A549 (cell line): ENCODE measurements around the gene DGLUCY. TPM values are rescaled to one million over a fixed set of nuclear protein-coding genes. Genes with fewer than 3 reads are reported as not detected.
A peak's percentile ranks its signal among the peaks of the same experiment; 100 is the strongest.

Experiments
- ATAC-seq, 2 experiments: fragments of 200-7000 bp in 1 of 2; fragments of >200 bp in 1 of 2; cut with Nextera tagmentation in 1 of 2; cut with Tn5 transposase in 1 of 2; 3 replicates each; pipeline versions ENCODE4 v1.8.0 to v1.9.1; 2018 to 2020; ENCODE audit warnings: mild to moderate bottlenecking in 1 of 2, moderate library complexity in 1 of 2
- CTCF ChIA-PET: fragments of 300-600 bp; sonication (Branson Sonifier 250); formaldehyde crosslinking; extraction: SDS; loops from one replicate; lab custom pipeline; 2021; ENCODE audit warnings: antibody characterized with exemption, inconsistent platforms; lab: Yijun Ruan, JAX
- POLR2A ChIA-PET: fragments of 350-600 bp; formaldehyde crosslinking; extraction: SDS; loops from one replicate; lab custom pipeline; 2021; ENCODE audit warnings: antibody characterized with exemption, inconsistent platforms; lab: Yijun Ruan, JAX
- DNase-seq, 2 experiments: peaks; one replicate each; pipeline versions ENCODE4 v3.0.0 to v3.0.0-alpha.2; 2011 to 2016; ENCODE audit warnings: low read depth in 1 of 2, low spot score in 1 of 2
- FAIRE-seq: peaks from 2 replicates; lab custom pipeline; 2011; peaks lifted over from hg19 to GRCh38; lab: Jason Lieb, UNC
- H3K27ac ChIP-seq, 2 experiments: fragments of >200 bp; sonication (Bioruptor Twin); formaldehyde crosslinking; 3 replicates each; pipeline ENCODE4 v1.5.1; 2016 to 2017
- H3K4me1 ChIP-seq: fragments of >200 bp; sonication (Bioruptor Twin); formaldehyde crosslinking; 3 replicates; pipeline ENCODE4 v1.6.1; 2016
- H3K4me2 ChIP-seq: fragments of >200 bp; sonication (Bioruptor Twin); formaldehyde crosslinking; 3 replicates; pipeline ENCODE4 v1.6.1; 2016
- H3K4me3 ChIP-seq: fragments of >200 bp; sonication (Bioruptor Twin); formaldehyde crosslinking; 3 replicates; pipeline ENCODE4 v1.5.1; 2016
- H3K9me3 ChIP-seq: fragments of >200 bp; sonication (Bioruptor Twin); formaldehyde crosslinking; 3 replicates; pipeline ENCODE4 v1.6.1; 2016
- CBX2 ChIP-seq: fragments of 200-600 bp; sonication (generic); IDR thresholded peaks from 2 replicates; pipeline ENCODE4 v1.6.1; 2016; ENCODE audit warnings: low read depth, mild to moderate bottlenecking, borderline replicate concordance
- CEBPB ChIP-seq, 2 experiments: fragments of >200 bp in 1 of 2; sonication (Bioruptor Twin) in 1 of 2; formaldehyde crosslinking in 1 of 2; IDR thresholded peaks; 2 replicates each; pipeline ENCODE4 v1.6.1; 2012 to 2016
- EHF ChIP-seq: fragments of 250-450 bp; sonication (Bioruptor Pico); IDR thresholded peaks from 2 replicates; pipeline ENCODE4 v1.5.0; 2020; ENCODE audit warnings: mild to moderate bottlenecking
- EHMT2 ChIP-seq: fragments of 200-600 bp; sonication (generic); IDR thresholded peaks from 2 replicates; pipeline ENCODE4 v1.6.1; 2016; ENCODE audit warnings: antibody characterized with exemption, low read depth, mild to moderate bottlenecking, moderate library complexity
- EP300 ChIP-seq, 2 experiments: fragments of >200 bp; sonication (Bioruptor Twin); formaldehyde crosslinking; IDR thresholded peaks; 2 replicates in 1 of 2; 3 replicates in 1 of 2; pipeline ENCODE4 v1.6.1; 2016 to 2017
- FOSB ChIP-seq: fragments of 250-450 bp; sonication (Bioruptor Pico); IDR thresholded peaks from 2 replicates; pipeline ENCODE4 v1.5.0; 2020; ENCODE audit warnings: mild to moderate bottlenecking, moderate library complexity
- FOSL2 ChIP-seq, 2 experiments: fragments of 450-650 bp in 1 of 2; fragments of >200 bp in 1 of 2; sonication (Bioruptor Twin) in 1 of 2; formaldehyde crosslinking; IDR thresholded peaks; 2 replicates each; pipeline versions ENCODE4 v1.5.0 to v1.6.1; 2016 to 2020; ENCODE audit warnings: mild to moderate bottlenecking in 1 of 2, moderate library complexity in 1 of 2
- FOXS1 ChIP-seq: fragments of 250-450 bp; sonication (Bioruptor Pico); IDR thresholded peaks from 2 replicates; pipeline ENCODE4 v1.5.0; 2020; ENCODE audit warnings: mild to moderate bottlenecking, moderate library complexity
- GATA3 ChIP-seq: IDR thresholded peaks from 2 replicates; pipeline ENCODE4 v1.6.1; 2012; ENCODE audit warnings: borderline replicate concordance
- HDAC2 ChIP-seq: fragments of 200-600 bp; sonication (generic); IDR thresholded peaks from 2 replicates; pipeline ENCODE4 v1.6.1; 2016
- HOXB13 ChIP-seq: fragments of 250-450 bp; sonication (Bioruptor Pico); IDR thresholded peaks from 2 replicates; pipeline ENCODE4 v1.5.0; 2020; ENCODE audit warnings: low read depth, mild to moderate bottlenecking, moderate library complexity
- HOXB5 ChIP-seq: fragments of 250-450 bp; sonication (Bioruptor Pico); IDR thresholded peaks from 2 replicates; pipeline ENCODE4 v1.5.0; 2020; ENCODE audit warnings: mild to moderate bottlenecking, moderate library complexity
- JUN ChIP-seq, 2 experiments: fragments of >200 bp; sonication (Bioruptor Twin); formaldehyde crosslinking; IDR thresholded peaks; 2 replicates in 1 of 2; 3 replicates in 1 of 2; pipeline ENCODE4 v1.6.1; 2016 to 2017
- JUNB ChIP-seq: fragments of >200 bp; sonication (Bioruptor Twin); formaldehyde crosslinking; IDR thresholded peaks from 2 replicates; pipeline ENCODE4 v1.6.1; 2016
- MAFK ChIP-seq: fragments of 450-650 bp; IDR thresholded peaks from 2 replicates; pipeline ENCODE4 v1.6.1; 2014; ENCODE audit not compliant: partially characterized antibody
- POLR2AphosphoS2 ChIP-seq: conservative IDR thresholded peaks from 2 replicates; pipeline ENCODE4 v1.6.1; 2012; ENCODE audit warnings: low read length, improper control_type of control experiment, inconsistent platforms
- RARB ChIP-seq: fragments of 250-450 bp; sonication (Bioruptor Pico); IDR thresholded peaks from 2 replicates; pipeline ENCODE4 v1.8.0; 2021; ENCODE audit warnings: mild to moderate bottlenecking, moderate library complexity
- RFX5 ChIP-seq: fragments of 450-650 bp; IDR thresholded peaks from 2 replicates; pipeline ENCODE4 v1.7.1; 2014; ENCODE audit warnings: antibody characterized with exemption, mild to moderate bottlenecking, moderate library complexity
- SMC3 ChIP-seq: fragments of >200 bp; sonication (Bioruptor Twin); formaldehyde crosslinking; IDR thresholded peaks from 3 replicates; pipeline ENCODE4 v1.6.1; 2018; ENCODE audit warnings: inconsistent platforms
- SREBF2 ChIP-seq: fragments of 450-650 bp; IDR thresholded peaks from 2 replicates; pipeline ENCODE4 v1.6.1; 2014; ENCODE audit warnings: mild to moderate bottlenecking, moderate library complexity
- TFCP2L1 ChIP-seq: fragments of 250-450 bp; sonication (Bioruptor Pico); IDR thresholded peaks from 2 replicates; pipeline ENCODE4 v1.5.0; 2021; ENCODE audit warnings: mild to moderate bottlenecking
- ZSCAN20 ChIP-seq: fragments of 250-450 bp; sonication (Bioruptor Pico); IDR thresholded peaks from 2 replicates; pipeline ENCODE4 v1.8.0; 2022; ENCODE audit warnings: mild to moderate bottlenecking, moderate library complexity
- WGBS: methylation state at CpG from one replicate; pipeline ENCODE4 v1.1.6; 2017; ENCODE audit errors: missing lambda C conversion rate; 5-methylcytosine and 5-hydroxymethylcytosine counted together
- polyA plus RNA-seq, 4 experiments: library from polyadenylated mRNA; depleted of rRNA in 3 of 4; stranded (reverse); fragments of >200 nt; fragmentation: RNase III in 1 of 4; extraction: RNeasy Plus Mini Kit Qiagen cat#74134 plus additional on column Dnase treatment in 1 of 4; gene quantifications; 2 replicates in 3 of 4; 3 replicates in 1 of 4; pipeline ENCODE4 v1.2.3, GENCODE V29; 2011 to 2017
- TF ChIP-seq, protein P1 (sequence below): fragments of 250-450 bp; sonication (Bioruptor Pico); IDR thresholded peaks from 2 replicates; pipeline ENCODE4 v1.5.0; 2021; ENCODE audit warnings: mild to moderate bottlenecking, moderate library complexity, borderline replicate concordance
- TF ChIP-seq, protein P2 (sequence below): IDR thresholded peaks from 2 replicates; pipeline ENCODE4 v1.6.1; 2012
- TF ChIP-seq, protein P3 (sequence below): fragments of >200 bp; sonication (Bioruptor Twin); formaldehyde crosslinking; IDR thresholded peaks from 3 replicates; pipeline ENCODE4 v1.5.1; 2016
- TF ChIP-seq, protein P4 (sequence below): fragments of 450-650 bp; IDR thresholded peaks from 2 replicates; pipeline ENCODE4 v1.6.1; 2014; ENCODE audit warnings: antibody characterized with exemption
- TF ChIP-seq, protein P5 (sequence below): fragments of 150-350 bp; IDR thresholded peaks from 2 replicates; pipeline ENCODE4 v1.6.1; 2014; ENCODE audit warnings: low read depth, mild to moderate bottlenecking, low read length
- TF ChIP-seq, protein P6 (sequence below): IDR thresholded peaks from 2 replicates; pipeline ENCODE4 v1.6.1; 2012

Gene DGLUCY
- polyA plus RNA-seq, 2 of the 4 experiments (the other 2 are of a cell fraction) = 14.4 to 17.5 TPM

DNA sequence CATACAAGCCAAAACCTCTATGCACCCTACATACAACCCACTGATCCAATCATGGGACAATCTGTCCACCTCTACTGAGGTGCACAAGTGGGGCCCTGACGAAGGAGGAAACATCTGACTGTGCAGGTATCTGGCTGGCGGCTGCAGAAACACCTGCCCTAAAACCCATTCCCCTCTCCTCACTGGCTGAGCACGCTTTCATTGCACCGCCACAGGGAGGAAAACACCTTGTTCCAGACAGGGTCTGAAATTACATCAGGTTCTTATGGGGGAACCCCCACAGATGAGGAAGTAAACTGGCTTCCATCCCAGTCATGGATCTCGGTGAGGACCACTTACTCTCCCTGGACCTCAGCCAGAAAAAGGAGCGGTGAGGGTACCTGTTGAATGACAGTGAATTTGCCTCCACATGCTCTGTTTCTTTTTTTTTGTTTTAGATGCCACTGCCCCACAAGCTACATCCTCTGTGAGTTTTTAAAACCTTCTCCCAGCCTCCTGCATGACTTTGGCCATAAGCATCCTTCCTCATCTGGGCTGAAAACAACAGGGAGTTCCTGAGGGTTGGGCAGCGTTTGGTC is 23.8 kb upstream of the DGLUCY start:
- H3K4me2 ChIP-seq = no peak overlapping the region
- POLR2A ChIA-PET = no interaction called here
- no peak for FAIRE-seq
- ATAC-seq = no peak
- H3K4me3 ChIP-seq = no peak overlapping the region
- 64% methylated on average over 7 of the region's 7 CpGs for WGBS
- H3K27ac ChIP-seq = no peak overlapping the region
- no peaks in the 10 kb centered on the region for H3K9me3 ChIP-seq
- DNase-seq = no peak
- TF ChIP-seq JUNB (no peak), HOXB5 (CRISPR knock-in tag) (no peak), FOXS1 (CRISPR knock-in tag) (no peak), HDAC2 (no peak), RFX5 (no peak), EP300 (IDR thresholded peaks at IDR 0.05) (no peak), ZSCAN20 (CRISPR knock-in tag) (no peak), CEBPB (IDR thresholded peaks at IDR 0.05) (no peak), SREBF2 (no peak), CBX2 (no peak)
- TF ChIP-seq, protein P1, sequence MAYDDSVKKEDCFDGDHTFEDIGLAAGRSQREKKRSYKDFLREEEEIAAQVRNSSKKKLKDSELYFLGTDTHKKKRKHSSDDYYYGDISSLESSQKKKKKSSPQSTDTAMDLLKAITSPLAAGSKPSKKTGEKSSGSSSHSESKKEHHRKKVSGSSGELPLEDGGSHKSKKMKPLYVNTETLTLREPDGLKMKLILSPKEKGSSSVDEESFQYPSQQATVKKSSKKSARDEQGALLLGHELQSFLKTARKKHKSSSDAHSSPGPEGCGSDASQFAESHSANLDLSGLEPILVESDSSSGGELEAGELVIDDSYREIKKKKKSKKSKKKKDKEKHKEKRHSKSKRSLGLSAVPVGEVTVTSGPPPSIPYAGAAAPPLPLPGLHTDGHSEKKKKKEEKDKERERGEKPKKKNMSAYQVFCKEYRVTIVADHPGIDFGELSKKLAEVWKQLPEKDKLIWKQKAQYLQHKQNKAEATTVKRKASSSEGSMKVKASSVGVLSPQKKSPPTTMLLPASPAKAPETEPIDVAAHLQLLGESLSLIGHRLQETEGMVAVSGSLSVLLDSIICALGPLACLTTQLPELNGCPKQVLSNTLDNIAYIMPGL = no peak
- CTCF ChIA-PET = no interaction called here
- no peaks in the 10 kb centered on the region for H3K4me1 ChIP-seq

DNA sequence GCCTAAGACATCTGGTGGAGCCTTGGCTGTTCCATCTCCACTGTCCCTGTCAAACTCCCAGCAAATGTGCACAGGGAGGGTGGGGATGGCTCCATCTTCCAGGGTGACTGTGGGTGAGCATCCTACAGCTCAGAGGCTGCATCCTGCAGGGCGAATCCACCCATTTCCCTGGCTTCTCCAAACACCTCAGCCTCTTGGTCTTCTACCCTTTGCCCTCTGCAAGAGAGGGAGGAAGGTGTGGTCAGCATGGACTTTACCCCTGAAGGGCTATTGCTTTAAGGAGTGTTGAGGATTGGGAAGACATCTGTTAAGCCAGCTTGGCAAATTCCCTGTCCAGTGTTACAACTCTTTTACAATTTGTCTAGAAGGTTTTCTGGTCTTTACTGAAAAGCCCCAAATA is 23.1 kb upstream of the DGLUCY start:
- CTCF ChIA-PET = no interaction called here
- WGBS = 18% methylated on average over 1 of the region's 1 CpG
- POLR2A ChIA-PET = no interaction called here
- FAIRE-seq (no peak), DNase-seq (no peak), ATAC-seq (peak in 1 of 2 experiments; percentile 34; a peak in 2 of 6 replicates)
- no peaks in the 10 kb centered on the region for H3K4me1 ChIP-seq
- H3K4me2 ChIP-seq = no peak overlapping the region
- no peak for TF ChIP-seq HOXB13 (CRISPR knock-in tag)
- no peak for TF ChIP-seq EP300 (IDR thresholded peaks at IDR 0.05)
- TF ChIP-seq, protein P2, sequence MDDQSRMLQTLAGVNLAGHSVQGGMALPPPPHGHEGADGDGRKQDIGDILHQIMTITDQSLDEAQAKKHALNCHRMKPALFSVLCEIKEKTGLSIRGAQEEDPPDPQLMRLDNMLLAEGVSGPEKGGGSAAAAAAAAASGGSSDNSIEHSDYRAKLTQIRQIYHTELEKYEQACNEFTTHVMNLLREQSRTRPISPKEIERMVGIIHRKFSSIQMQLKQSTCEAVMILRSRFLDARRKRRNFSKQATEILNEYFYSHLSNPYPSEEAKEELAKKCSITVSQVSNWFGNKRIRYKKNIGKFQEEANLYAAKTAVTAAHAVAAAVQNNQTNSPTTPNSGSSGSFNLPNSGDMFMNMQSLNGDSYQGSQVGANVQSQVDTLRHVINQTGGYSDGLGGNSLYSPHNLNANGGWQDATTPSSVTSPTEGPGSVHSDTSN = no peak
- TF ChIP-seq FOSL2 (IDR thresholded peaks at IDR 0.05) = no peak
- no peak for TF ChIP-seq FOSL2 (CRISPR knock-in tag; IDR thresholded peaks at IDR 0.05)
- no peak for TF ChIP-seq GATA3
- no peak for TF ChIP-seq JUN (IDR thresholded peaks at IDR 0.05)
- no peak for TF ChIP-seq FOSB (CRISPR knock-in tag)
- no peak for TF ChIP-seq RARB
- TF ChIP-seq, protein P3, sequence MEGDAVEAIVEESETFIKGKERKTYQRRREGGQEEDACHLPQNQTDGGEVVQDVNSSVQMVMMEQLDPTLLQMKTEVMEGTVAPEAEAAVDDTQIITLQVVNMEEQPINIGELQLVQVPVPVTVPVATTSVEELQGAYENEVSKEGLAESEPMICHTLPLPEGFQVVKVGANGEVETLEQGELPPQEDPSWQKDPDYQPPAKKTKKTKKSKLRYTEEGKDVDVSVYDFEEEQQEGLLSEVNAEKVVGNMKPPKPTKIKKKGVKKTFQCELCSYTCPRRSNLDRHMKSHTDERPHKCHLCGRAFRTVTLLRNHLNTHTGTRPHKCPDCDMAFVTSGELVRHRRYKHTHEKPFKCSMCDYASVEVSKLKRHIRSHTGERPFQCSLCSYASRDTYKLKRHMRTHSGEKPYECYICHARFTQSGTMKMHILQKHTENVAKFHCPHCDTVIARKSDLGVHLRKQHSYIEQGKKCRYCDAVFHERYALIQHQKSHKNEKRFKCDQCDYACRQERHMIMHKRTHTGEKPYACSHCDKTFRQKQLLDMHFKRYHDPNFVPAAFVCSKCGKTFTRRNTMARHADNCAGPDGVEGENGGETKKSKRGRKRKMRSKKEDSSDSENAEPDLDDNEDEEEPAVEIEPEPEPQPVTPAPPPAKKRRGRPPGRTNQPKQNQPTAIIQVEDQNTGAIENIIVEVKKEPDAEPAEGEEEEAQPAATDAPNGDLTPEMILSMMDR = no peak
- TF ChIP-seq, protein P4, sequence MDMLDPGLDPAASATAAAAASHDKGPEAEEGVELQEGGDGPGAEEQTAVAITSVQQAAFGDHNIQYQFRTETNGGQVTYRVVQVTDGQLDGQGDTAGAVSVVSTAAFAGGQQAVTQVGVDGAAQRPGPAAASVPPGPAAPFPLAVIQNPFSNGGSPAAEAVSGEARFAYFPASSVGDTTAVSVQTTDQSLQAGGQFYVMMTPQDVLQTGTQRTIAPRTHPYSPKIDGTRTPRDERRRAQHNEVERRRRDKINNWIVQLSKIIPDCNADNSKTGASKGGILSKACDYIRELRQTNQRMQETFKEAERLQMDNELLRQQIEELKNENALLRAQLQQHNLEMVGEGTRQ = no peak
- TF ChIP-seq, protein P5, sequence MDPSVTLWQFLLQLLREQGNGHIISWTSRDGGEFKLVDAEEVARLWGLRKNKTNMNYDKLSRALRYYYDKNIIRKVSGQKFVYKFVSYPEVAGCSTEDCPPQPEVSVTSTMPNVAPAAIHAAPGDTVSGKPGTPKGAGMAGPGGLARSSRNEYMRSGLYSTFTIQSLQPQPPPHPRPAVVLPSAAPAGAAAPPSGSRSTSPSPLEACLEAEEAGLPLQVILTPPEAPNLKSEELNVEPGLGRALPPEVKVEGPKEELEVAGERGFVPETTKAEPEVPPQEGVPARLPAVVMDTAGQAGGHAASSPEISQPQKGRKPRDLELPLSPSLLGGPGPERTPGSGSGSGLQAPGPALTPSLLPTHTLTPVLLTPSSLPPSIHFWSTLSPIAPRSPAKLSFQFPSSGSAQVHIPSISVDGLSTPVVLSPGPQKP = no peak
- TF ChIP-seq HOXB5 (CRISPR knock-in tag) = no peak
- TF ChIP-seq, protein P6, sequence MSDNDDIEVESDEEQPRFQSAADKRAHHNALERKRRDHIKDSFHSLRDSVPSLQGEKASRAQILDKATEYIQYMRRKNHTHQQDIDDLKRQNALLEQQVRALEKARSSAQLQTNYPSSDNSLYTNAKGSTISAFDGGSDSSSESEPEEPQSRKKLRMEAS = no peak
- no peak for TF ChIP-seq ZSCAN20 (CRISPR knock-in tag)
- TF ChIP-seq POLR2AphosphoS2 = no peak
- TF ChIP-seq SMC3 = no peak
- TF ChIP-seq EHF (CRISPR knock-in tag) = no peak
- TF ChIP-seq TFCP2L1 = no peak
- TF ChIP-seq MAFK = no peak
- no peak for TF ChIP-seq EHMT2
- H3K4me3 ChIP-seq = no peak overlapping the region
- no peaks in the 10 kb centered on the region for H3K9me3 ChIP-seq
- no peak overlapping the region for H3K27ac ChIP-seq
